Smooth muscle cell (in vitro differentiated cells): ENCODE results near the gene MED9. TPM values are rescaled to one million over a fixed set of nuclear protein-coding genes. Genes with fewer than 3 reads are reported as not detected.

Source experiments
- DNase-seq: peaks from one replicate; lab custom pipeline; 2025; ENCODE audit not compliant: unreplicated experiment; lab: John Stamatoyannopoulos, UW
- H2AFZ ChIP-seq: fragments of 200-600 bp; sonication (generic); 2 replicates; pipeline ENCODE4 v1.6.0; 2016; ENCODE audit warnings: antibody characterized with exemption, low read depth, mild to moderate bottlenecking
- H3F3A ChIP-seq: fragments of 200-600 bp; sonication (generic); 2 replicates; pipeline ENCODE4 v1.6.0; 2017; ENCODE audit warnings: antibody characterized with exemption, low read depth
- H3K27ac ChIP-seq: fragments of 200-600 bp; sonication (generic); 2 replicates; pipeline ENCODE4 v1.5.1; 2016; ENCODE audit warnings: low read depth, mild to moderate bottlenecking
- H3K27me3 ChIP-seq: fragments of 200-600 bp; sonication (generic); 2 replicates; pipeline ENCODE4 v1.6.1; 2016; ENCODE audit warnings: low read depth, mild to moderate bottlenecking
- H3K36me3 ChIP-seq: fragments of 200-600 bp; sonication (generic); 2 replicates; pipeline ENCODE4 v1.5.1; 2016; ENCODE audit warnings: low read depth
- H3K4me1 ChIP-seq: fragments of 200-600 bp; sonication (generic); 2 replicates; pipeline ENCODE4 v1.5.1; 2016; ENCODE audit warnings: low read depth
- H3K4me2 ChIP-seq: fragments of 200-600 bp; sonication (generic); 2 replicates; pipeline ENCODE4 v1.6.0; 2016; ENCODE audit warnings: mild to moderate bottlenecking
- H3K4me3 ChIP-seq: fragments of 200-600 bp; sonication (generic); 2 replicates; pipeline ENCODE4 v1.5.1; 2016; ENCODE audit warnings: mild to moderate bottlenecking
- H3K79me2 ChIP-seq: fragments of 200-600 bp; sonication (generic); 2 replicates; pipeline ENCODE4 v1.6.0; 2016; ENCODE audit warnings: low read depth, mild to moderate bottlenecking
- H3K9ac ChIP-seq: fragments of 200-600 bp; sonication (generic); 2 replicates; pipeline ENCODE4 v1.6.0; 2016; ENCODE audit warnings: low read depth
- H3K9me3 ChIP-seq: fragments of 200-600 bp; sonication (generic); replicated peaks from 2 replicates; pipeline ENCODE4 v1.5.1; 2016; ENCODE audit warnings: low read depth
- H4K20me1 ChIP-seq: fragments of 200-600 bp; sonication (generic); 2 replicates; pipeline ENCODE4 v1.6.0; 2016; ENCODE audit warnings: low read depth
- CTCF ChIP-seq: fragments of 200-600 bp; sonication (generic); IDR thresholded peaks from 2 replicates; pipeline ENCODE4 v1.5.1; 2017; ENCODE audit warnings: borderline replicate concordance, mild to moderate bottlenecking, antibody characterized with exemption; ENCODE audit not compliant: insufficient read depth, poor library complexity, severe bottlenecking
- WGBS: methylation state at CpG from one replicate; pipeline ENCODE4 v1.1.7; 2016; ENCODE audit warnings: low lambda C conversion rate; 5-methylcytosine and 5-hydroxymethylcytosine counted together
- polyA plus RNA-seq: library from polyadenylated mRNA; unstranded; fragments of >200 nt; fragmentation: Nextera tagmentation; extraction: Ambion mirVana; gene quantifications from 2 replicates; pipeline ENCODE4 v1.2.1, GENCODE V29; 2016
- total RNA-seq: library from RNA; depleted of rRNA; stranded (reverse); fragments of >200 nt; gene quantifications from 2 replicates; pipeline ENCODE4 v1.2.3, GENCODE V29; 2014

Gene MED9
- total and polyA plus RNA-seq, 2 experiments from 2014 or later: 8.4 to 15.4 TPM

- no peak overlapping the region for H3K4me2 ChIP-seq
- H4K20me1 ChIP-seq: no peaks in the 10 kb centered on the region
- H3K27me3 ChIP-seq: no peaks in the 10 kb centered on the region
- no peaks in the 10 kb centered on the region for H3K36me3 ChIP-seq
- H2AFZ ChIP-seq: no peak overlapping the region
- H3K27ac ChIP-seq: no peak overlapping the region
- H3K4me3 ChIP-seq: no peak overlapping the region
- no peaks in the 10 kb centered on the region for H3K4me1 ChIP-seq
- no peak for DNase-seq
- H3K9me3 ChIP-seq: no peaks in the 10 kb centered on the region
- WGBS: 96% methylated on average over 5 of the region's 5 CpGs
- no peak overlapping the region for H3K9ac ChIP-seq
- no peaks in the 10 kb centered on the region for H3F3A ChIP-seq
- no peak for TF ChIP-seq CTCF
- H3K79me2 ChIP-seq: no peaks in the 10 kb centered on the region
Measured at GRCh38 chr17:17505151-17505550, 28.4 kb downstream of the MED9 start.

- Histone ChIP-seq H3K27ac (no peak overlapping the region), H3K4me2 (no peak overlapping the region), H3K36me3 (no peaks in the 10 kb centered on the region), H3K4me3 (no peak overlapping the region), H3K79me2 (no peaks in the 10 kb centered on the region), H3F3A (no peaks in the 10 kb centered on the region), H3K27me3 (no peaks in the 10 kb centered on the region), H3K9ac (no peak overlapping the region), H3K9me3 (no peaks in the 10 kb centered on the region), H4K20me1 (no peaks in the 10 kb centered on the region), H3K4me1 (no peaks in the 10 kb centered on the region), H2AFZ (no peak overlapping the region)
- no peak for DNase-seq
- no peak for TF ChIP-seq CTCF
- 95% methylated on average over 22 of the region's 22 CpGs for WGBS
Measured at GRCh38 chr17:17505610-17506171, 28.9 kb downstream of the MED9 start.

- DNase-seq: no peak
- Histone ChIP-seq H3K79me2 (no peaks in the 10 kb centered on the region), H3K9me3 (no peaks in the 10 kb centered on the region), H3K27ac (no peak overlapping the region), H4K20me1 (peaks cover 2% of the 10 kb centered on the region), H3K9ac (no peak overlapping the region), H3K27me3 (no peaks in the 10 kb centered on the region), H3K36me3 (no peaks in the 10 kb centered on the region), H3F3A (no peaks in the 10 kb centered on the region), H3K4me2 (no peak overlapping the region), H3K4me1 (no peaks in the 10 kb centered on the region), H2AFZ (no peak overlapping the region), H3K4me3 (no peak overlapping the region)
- no peak for TF ChIP-seq CTCF
- WGBS: 94% methylated on average over 20 of the region's 22 CpGs
Measured at GRCh38 chr17:17506181-17506741, 29.5 kb downstream of the MED9 start.

- no peaks in the 10 kb centered on the region for H3K27me3 ChIP-seq
- no peak overlapping the region for H3K4me3 ChIP-seq
- no peaks in the 10 kb centered on the region for H3K36me3 ChIP-seq
- H3F3A ChIP-seq: no peaks in the 10 kb centered on the region
- no peaks in the 10 kb centered on the region for H3K79me2 ChIP-seq
- WGBS: 96% methylated on average over 17 of the region's 17 CpGs
- peaks cover 8% of the 10 kb centered on the region for H4K20me1 ChIP-seq
- no peak overlapping the region for H3K27ac ChIP-seq
- H2AFZ ChIP-seq: no peak overlapping the region
- DNase-seq: no peak
- H3K9ac ChIP-seq: no peak overlapping the region
- H3K9me3 ChIP-seq: no peaks in the 10 kb centered on the region
- H3K4me2 ChIP-seq: no peak overlapping the region
- no peaks in the 10 kb centered on the region for H3K4me1 ChIP-seq
- TF ChIP-seq CTCF: no peak
Measured at GRCh38 chr17:17506893-17507464, 30.2 kb downstream of the MED9 start.
